Progenitor cell of endocrine pancreas (in vitro differentiated cells): ENCODE results near the gene IGSF8. TPM values are rescaled to one million over a fixed set of nuclear protein-coding genes. Genes with fewer than 3 reads are reported as not detected.
A peak's percentile ranks its signal among the peaks of the same experiment; 100 is the strongest.

Experiments used
- DNase-seq: peaks from one replicate; pipeline ENCODE4 v3.0.0; 2021; ENCODE audit warnings: low spot score; ENCODE audit not compliant: unreplicated experiment
- H3K27ac Mint-ChIP-seq: 2 replicates; pipeline ENCODE4 v1.8.0; 2021; ENCODE audit warnings: mild to moderate bottlenecking, moderate library complexity, mixed read lengths
- H3K27me3 Mint-ChIP-seq: 2 replicates; pipeline ENCODE4 v1.8.0; 2021; ENCODE audit warnings: mixed read lengths
- H3K36me3 Mint-ChIP-seq: 2 replicates; pipeline ENCODE4 v1.8.0; 2022; ENCODE audit warnings: mixed read lengths; ENCODE audit not compliant: insufficient read depth
- H3K4me1 Mint-ChIP-seq: 2 replicates; pipeline ENCODE4 v1.8.0; 2021; ENCODE audit warnings: low read depth, mixed read lengths
- H3K4me3 Mint-ChIP-seq: 2 replicates; pipeline ENCODE4 v1.8.0; 2021; ENCODE audit warnings: low read depth, mild to moderate bottlenecking, moderate library complexity, mixed read lengths
- H3K9me3 Mint-ChIP-seq: 2 replicates; pipeline ENCODE4 v1.8.0; 2021; ENCODE audit warnings: low read depth, mixed read lengths
- CTCF ChIP-seq: fragments of 200-600 bp; sonication (generic); IDR thresholded peaks from one replicate; pipeline ENCODE4 v1.5.0; 2021; ENCODE audit warnings: antibody characterized with exemption, mild to moderate bottlenecking; ENCODE audit not compliant: unreplicated experiment
- total RNA-seq: library from RNA; stranded (reverse); gene quantifications from 2 replicates; pipeline ENCODE4 v1.2.1, GENCODE V29; 2021

Gene IGSF8
- total RNA-seq, 1 donor from 2014 or later = 39.4 TPM

- no peak for DNase-seq
- Mint-ChIP-seq H3K4me3 (no peak overlapping the region), H3K9me3 (no peaks in the 10 kb centered on the region), H3K27ac (no peak overlapping the region), H3K27me3 (peaks cover 52% of the 10 kb centered on the region), H3K4me1 (peaks cover 7% of the 10 kb centered on the region), H3K36me3 (no peaks in the 10 kb centered on the region)
- no peak for TF ChIP-seq CTCF
Observed at GRCh38 chr1:160062230-160062532, 36.2 kb downstream of the IGSF8 start.

GRCh38 chr1:160061369-160062229, 36.8 kb downstream of the IGSF8 start:
- H3K4me3 Mint-ChIP-seq = no peak overlapping the region

GRCh38 chr1:160058087-160058486, 40.3 kb downstream of the IGSF8 start:
- DNase-seq = no peak
- H3K4me1 Mint-ChIP-seq = peaks cover 4% of the 10 kb centered on the region
- no peaks in the 10 kb centered on the region for H3K9me3 Mint-ChIP-seq
- no peaks in the 10 kb centered on the region for H3K36me3 Mint-ChIP-seq
- peaks cover 40% of the 10 kb centered on the region for H3K27me3 Mint-ChIP-seq
- H3K27ac Mint-ChIP-seq = no peak overlapping the region
- no peak for TF ChIP-seq CTCF
- no peak overlapping the region for H3K4me3 Mint-ChIP-seq

More at GRCh38 chr1:160061369-160062229, 36.8 kb downstream of the IGSF8 start:
- Mint-ChIP-seq H3K9me3 (no peaks in the 10 kb centered on the region), H3K27ac (peak overlapping the region; percentile 25), H3K36me3 (no peaks in the 10 kb centered on the region), H3K4me1 (peaks cover 4% of the 10 kb centered on the region), H3K27me3 (peaks cover 48% of the 10 kb centered on the region)
- DNase-seq = no peak
- TF ChIP-seq CTCF = no peak

- TF ChIP-seq CTCF = no peak
- H3K27me3 Mint-ChIP-seq = peaks cover 52% of the 10 kb centered on the region
- no peak overlapping the region for H3K27ac Mint-ChIP-seq
- peaks cover 3% of the 10 kb centered on the region for H3K4me1 Mint-ChIP-seq
- no peaks in the 10 kb centered on the region for H3K9me3 Mint-ChIP-seq
- no peak overlapping the region for H3K4me3 Mint-ChIP-seq
- H3K36me3 Mint-ChIP-seq = no peaks in the 10 kb centered on the region
- no peak for DNase-seq
Observed at GRCh38 chr1:160056648-160057169, 41.7 kb downstream of the IGSF8 start.

- DNase-seq = no peak
- Mint-ChIP-seq H3K27ac (no peak overlapping the region), H3K27me3 (peaks cover 56% of the 10 kb centered on the region), H3K4me1 (no peaks in the 10 kb centered on the region), H3K36me3 (no peaks in the 10 kb centered on the region), H3K9me3 (no peaks in the 10 kb centered on the region), H3K4me3 (no peak overlapping the region)
- TF ChIP-seq CTCF = no peak
Observed at GRCh38 chr1:160053548-160054365, 44.7 kb downstream of the IGSF8 start.
